Amniotic epithelial cell (primary cell): ENCODE data around the gene RFC4.
"Not testable (repeated sequence)": the region's sequence is repeated elsewhere in the genome, so short reads cannot be mapped to it uniquely, and the experiment has no call there.

Source experiments
- DNase-seq: peaks from one replicate; pipeline ENCODE4 v3.0.0-alpha.2; 2010; ENCODE audit warnings: low read depth

RFC4 gene

GRCh38 chr3:186806089-186807055 is at the start of gene RFC4:
Gene RFC4, minus strand, starts transcription at chr3:186806482. Its CDS starts 1,769 bp downstream, at chr3:186804713.
- peak; percentile 59 for DNase-seq

- DNase-seq = no peak
These were observed 48.7 kb upstream of the RFC4 start for GRCh38 chr3:186854954-186855353.

- no peak for DNase-seq
These were observed 47.9 kb upstream of the RFC4 start for GRCh38 chr3:186854146-186854545.

GRCh38 chr3:186852994-186853393 is 46.7 kb upstream of the RFC4 start:
- DNase-seq = no peak

GRCh38 chr3:186851835-186852234 is 45.6 kb upstream of the RFC4 start:
- not testable (repeated sequence) for DNase-seq

- peak; percentile 39 for DNase-seq
These were observed 43.2 kb upstream of the RFC4 start for GRCh38 chr3:186849374-186849975.

- no peak for DNase-seq
These were observed 41.2 kb upstream of the RFC4 start for GRCh38 chr3:186847437-186847836.

- no peak for DNase-seq
These were observed 39.5 kb upstream of the RFC4 start for GRCh38 chr3:186845756-186846155.

- DNase-seq = no peak
These were observed 38.6 kb upstream of the RFC4 start for GRCh38 chr3:186844908-186845307.

- DNase-seq = no peak
These were observed 36.8 kb upstream of the RFC4 start for GRCh38 chr3:186843039-186843432.

- no peak for DNase-seq
These were observed 36.2 kb upstream of the RFC4 start, which contains the start of gene ADIPOQ for GRCh38 chr3:186842426-186843038. Gene ADIPOQ, plus strand, starts transcription at chr3:186842710. Its CDS starts 10,349 bp downstream, at chr3:186853059.

- DNase-seq = no peak
These were observed 35.3 kb upstream of the RFC4 start for GRCh38 chr3:186841620-186842019.

GRCh38 chr3:186839874-186840641 is 33.8 kb upstream of the RFC4 start:
- DNase-seq = peak; percentile 90

GRCh38 chr3:186832276-186832675 is 26.0 kb upstream of the RFC4 start:
- no peak for DNase-seq

GRCh38 chr3:186831798-186832197 is 25.5 kb upstream of the RFC4 start:
- DNase-seq = no peak

GRCh38 chr3:186828340-186828739 is 22.1 kb upstream of the RFC4 start:
- DNase-seq = no peak

GRCh38 chr3:186826976-186827857 is 20.9 kb upstream of the RFC4 start:
- DNase-seq = peak; percentile 51

GRCh38 chr3:186826410-186826975 is 20.2 kb upstream of the RFC4 start:
- DNase-seq = no peak

GRCh38 chr3:186825872-186826409 is 19.7 kb upstream of the RFC4 start:
- no peak for DNase-seq

GRCh38 chr3:186825294-186825821 is 19.1 kb upstream of the RFC4 start:
- DNase-seq = peak; percentile 74
